ENCODE data around the gene RNF44. TPM values are rescaled to one million over a fixed set of nuclear protein-coding genes. Genes with fewer than 3 reads are reported as not detected.

Gene RNF44
- polyA plus RNA-seq, 1 donor = 35.5 TPM

Other genes starting within 250 kb of the RNF44 start
- 60.5 TPM for gene KIAA1191, start 175.6 kb downstream of the RNF44 start, polyA plus RNA-seq (ENCODE audit: insufficient read length)
- 12.1 TPM for gene ARL10, start 171.9 kb downstream of the RNF44 start, polyA plus RNA-seq (ENCODE audit: insufficient read length)
- gene NOP16, start 148.8 kb downstream of the RNF44 start, polyA plus RNA-seq (ENCODE audit: insufficient read length) = 30.3 TPM
- 203 TPM for gene HIGD2A, start 148.7 kb downstream of the RNF44 start, polyA plus RNA-seq (ENCODE audit: insufficient read length)
- 52.0 TPM for gene CLTB, start 120.9 kb downstream of the RNF44 start, polyA plus RNA-seq (ENCODE audit: insufficient read length)
- 26.0 TPM for gene FAF2, start 89.0 kb downstream of the RNF44 start, polyA plus RNA-seq (ENCODE audit: insufficient read length)
- 0.17 TPM for gene CDHR2, start 11.9 kb upstream of the RNF44 start, polyA plus RNA-seq (ENCODE audit: insufficient read length)
- 0.75 TPM for gene GPRIN1, start 72.8 kb upstream of the RNF44 start, polyA plus RNA-seq (ENCODE audit: insufficient read length)
- not detected for gene SNCB, start 93.1 kb upstream of the RNF44 start, polyA plus RNA-seq (ENCODE audit: insufficient read length)
- gene EIF4E1B, start 93.3 kb upstream of the RNF44 start, polyA plus RNA-seq (ENCODE audit: insufficient read length) = 0.12 TPM
- 26.6 TPM for gene TSPAN17, start 110.1 kb upstream of the RNF44 start, polyA plus RNA-seq (ENCODE audit: insufficient read length)

All from hindlimb muscle (tissue), 1 donor.